Activated B cell treated with CpG ODN at 0.5 μM for 24 hours (primary cell): Measurements from ENCODE around the gene SNRK. TPM values are rescaled to one million over a fixed set of nuclear protein-coding genes. Genes with fewer than 3 reads are reported as not detected.

Experiments used
- ATAC-seq: fragments of 200-7000 bp; cut with Tn5 transposase; one replicate; pipeline ENCODE4 v1.10.0; 2021; ENCODE audit warnings: low read depth, mild to moderate bottlenecking, moderate library complexity
- CTCF ChIA-PET: fragments of 350-600 bp; sonication (Branson Sonifier 250); formaldehyde crosslinking; loops from one replicate; lab custom pipeline; 2021; ENCODE audit warnings: antibody characterized with exemption; lab: Charles Lee
- POLR2A ChIA-PET: fragments of 350-600 bp; sonication (Branson Sonifier 250); formaldehyde crosslinking; loops from one replicate; lab custom pipeline; 2021; ENCODE audit warnings: antibody characterized with exemption; lab: Charles Lee
- DNase-seq: peaks from one replicate; pipeline ENCODE4 v3.0.0; 2022
- H3K27ac Mint-ChIP-seq: one replicate; pipeline ENCODE4 v1.8.0; 2020; ENCODE audit warnings: mixed read lengths
- H3K27me3 Mint-ChIP-seq: one replicate; pipeline ENCODE4 v1.8.0; 2021; ENCODE audit warnings: mixed read lengths
- H3K36me3 Mint-ChIP-seq: one replicate; pipeline ENCODE4 v1.8.0; 2021; ENCODE audit warnings: low read depth, mixed read lengths
- H3K4me1 Mint-ChIP-seq: one replicate; pipeline ENCODE4 v1.8.0; 2021; ENCODE audit warnings: mixed read lengths
- H3K4me3 Mint-ChIP-seq: one replicate; pipeline ENCODE4 v1.8.0; 2020; ENCODE audit warnings: mild to moderate bottlenecking, mixed read lengths
- H3K9me3 Mint-ChIP-seq: one replicate; pipeline ENCODE4 v1.8.0; 2020; ENCODE audit warnings: mixed read lengths
- intact Hi-C: fragments of 100-400 bp; cut with micrococcal nuclease; formaldehyde crosslinking; loops from one replicate; pipeline ENCODE4 v1.15.1; 2024
- total RNA-seq: library from RNA; stranded (reverse); gene quantifications from 2 replicates; pipeline ENCODE4 v1.2.3, GENCODE V29; 2022
- TF ChIP-seq, protein P1 (sequence below): fragments of 200-600 bp; IDR thresholded peaks from one replicate; pipeline ENCODE4 v1.8.0; 2022; ENCODE audit warnings: antibody characterized with exemption, mild to moderate bottlenecking

The SNRK gene
- total RNA-seq, 1 donor from 2014 or later: 31.1 TPM

DNA sequence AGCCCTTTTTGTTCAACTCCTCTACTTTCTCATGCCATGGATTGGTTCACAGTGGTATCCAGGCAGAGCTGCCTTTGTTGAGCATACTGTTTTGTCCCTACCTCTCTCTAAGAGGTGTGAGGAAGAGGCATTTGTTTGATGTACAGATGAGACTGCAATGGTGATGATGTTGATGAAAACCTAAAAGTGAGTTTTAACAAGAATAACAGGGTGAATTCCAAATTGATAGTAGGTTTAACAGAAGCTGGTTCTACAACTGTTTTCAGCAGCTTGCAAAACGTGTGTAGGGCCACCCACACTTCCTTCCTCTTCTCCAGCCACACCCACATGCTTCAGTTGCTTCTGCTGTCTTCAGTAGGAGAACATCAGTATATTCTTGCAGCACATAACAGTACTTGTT is 10.2 kb downstream of the SNRK start:
- peak overlapping the region; percentile 60 for H3K4me3 Mint-ChIP-seq

DNA sequence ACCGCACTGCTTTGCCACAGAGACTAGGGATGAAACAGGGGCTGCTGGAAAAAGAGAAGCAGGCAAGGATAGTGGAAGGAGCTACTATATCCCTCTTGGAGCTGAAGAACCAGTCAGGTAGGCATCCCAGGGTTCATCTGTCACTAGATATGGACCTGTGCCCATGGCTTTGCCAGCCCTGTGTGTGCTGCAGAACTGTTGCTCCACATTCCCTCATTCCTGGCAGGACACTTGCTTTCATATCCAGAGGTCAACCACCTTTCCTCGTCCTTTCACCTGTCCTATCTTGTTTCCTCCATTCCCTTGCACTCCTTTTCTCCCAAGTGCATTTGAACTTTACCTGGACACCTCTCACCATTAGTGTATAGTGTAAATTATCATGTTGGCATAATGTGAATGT is 12.0 kb downstream of the SNRK start:
- Mint-ChIP-seq H3K36me3 (peaks cover 17% of the 10 kb centered on the region), H3K4me1 (peaks cover 64% of the 10 kb centered on the region), H3K27ac (peak overlapping the region; percentile 74), H3K9me3 (no peaks in the 10 kb centered on the region), H3K27me3 (no peaks in the 10 kb centered on the region), H3K4me3 (no peak overlapping the region)
- no peak for DNase-seq
- intact Hi-C loops: no loop called here
- no peak for ATAC-seq
- TF ChIP-seq, protein P1, sequence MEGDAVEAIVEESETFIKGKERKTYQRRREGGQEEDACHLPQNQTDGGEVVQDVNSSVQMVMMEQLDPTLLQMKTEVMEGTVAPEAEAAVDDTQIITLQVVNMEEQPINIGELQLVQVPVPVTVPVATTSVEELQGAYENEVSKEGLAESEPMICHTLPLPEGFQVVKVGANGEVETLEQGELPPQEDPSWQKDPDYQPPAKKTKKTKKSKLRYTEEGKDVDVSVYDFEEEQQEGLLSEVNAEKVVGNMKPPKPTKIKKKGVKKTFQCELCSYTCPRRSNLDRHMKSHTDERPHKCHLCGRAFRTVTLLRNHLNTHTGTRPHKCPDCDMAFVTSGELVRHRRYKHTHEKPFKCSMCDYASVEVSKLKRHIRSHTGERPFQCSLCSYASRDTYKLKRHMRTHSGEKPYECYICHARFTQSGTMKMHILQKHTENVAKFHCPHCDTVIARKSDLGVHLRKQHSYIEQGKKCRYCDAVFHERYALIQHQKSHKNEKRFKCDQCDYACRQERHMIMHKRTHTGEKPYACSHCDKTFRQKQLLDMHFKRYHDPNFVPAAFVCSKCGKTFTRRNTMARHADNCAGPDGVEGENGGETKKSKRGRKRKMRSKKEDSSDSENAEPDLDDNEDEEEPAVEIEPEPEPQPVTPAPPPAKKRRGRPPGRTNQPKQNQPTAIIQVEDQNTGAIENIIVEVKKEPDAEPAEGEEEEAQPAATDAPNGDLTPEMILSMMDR: no peak
- ChIA-PET CTCF (no interaction called here), POLR2A (interaction anchor here (3.7 kb wide), 1 partner anchor 12 kb away, joined by 22 read pairs; the partner anchor contains the start of gene SNRK)

More for the DNA sequence above, 10.2 kb downstream of the SNRK start:
- Mint-ChIP-seq H3K9me3 (no peaks in the 10 kb centered on the region), H3K27ac (peak overlapping the region; percentile 79), H3K36me3 (peaks cover 9% of the 10 kb centered on the region), H3K27me3 (no peaks in the 10 kb centered on the region), H3K4me1 (peaks cover 74% of the 10 kb centered on the region)
- ChIA-PET POLR2A (interaction anchor here (0.6 to 3.7 kb wide), 3 partner anchors 10 to 706 kb away, joined by 4 to 22 read pairs (median 5); partner anchors contain the start of genes SNRK and SS18L2), CTCF (interaction anchor here (0.6 to 1.5 kb wide), 2 partner anchors 10 to 80 kb away, joined by 3 to 5 read pairs; partner anchors contain the start of gene SNRK)
- intact Hi-C loops: loop anchor here (1.0 to 2.0 kb wide), 2 partner anchors 8 to 14 kb away; no protein-coding TSS in a partner anchor
- peak; percentile 98 for ATAC-seq
- TF ChIP-seq, protein P1: no peak
- no peak for DNase-seq

- Mint-ChIP-seq H3K4me1 (peaks cover 66% of the 10 kb centered on the region), H3K27ac (peak overlapping the region; percentile 51), H3K4me3 (no peak overlapping the region), H3K27me3 (no peaks in the 10 kb centered on the region), H3K36me3 (peaks cover 21% of the 10 kb centered on the region), H3K9me3 (no peaks in the 10 kb centered on the region)
- POLR2A ChIA-PET: interaction anchor here (3.7 kb wide), 1 partner anchor 12 kb away, joined by 22 read pairs; the partner anchor contains the start of gene SNRK
- DNase-seq (no peak), ATAC-seq (no peak)
- TF ChIP-seq, protein P1: no peak
- CTCF ChIA-PET: no interaction called here
- intact Hi-C loops: no loop called here
Measured at GRCh38 chr3:43298761-43299160, 12.4 kb downstream of the SNRK start.

- ATAC-seq (no peak), DNase-seq (no peak)
- H3K4me3 Mint-ChIP-seq: no peak overlapping the region
- H3K4me1 Mint-ChIP-seq: peaks cover 47% of the 10 kb centered on the region
- ChIA-PET CTCF (no interaction called here), POLR2A (no interaction called here)
- peak overlapping the region; percentile 11 for H3K27ac Mint-ChIP-seq
- TF ChIP-seq, protein P1: no peak
- peaks cover 40% of the 10 kb centered on the region for H3K36me3 Mint-ChIP-seq
- no peaks in the 10 kb centered on the region for H3K9me3 Mint-ChIP-seq
- intact Hi-C loops: no loop called here
- H3K27me3 Mint-ChIP-seq: no peaks in the 10 kb centered on the region
Measured at GRCh38 chr3:43302116-43302880, 16.0 kb downstream of the SNRK start.

GRCh38 chr3:43304126-43304525 is 17.8 kb downstream of the SNRK start:
- ChIA-PET POLR2A (interaction anchor here (1.1 kb wide), 1 partner anchor 10 kb away, joined by 5 read pairs; no protein-coding TSS in a partner anchor), CTCF (no interaction called here)
- intact Hi-C loops: no loop called here
- Mint-ChIP-seq H3K27me3 (no peaks in the 10 kb centered on the region), H3K27ac (no peak overlapping the region), H3K4me1 (peaks cover 50% of the 10 kb centered on the region), H3K9me3 (no peaks in the 10 kb centered on the region), H3K36me3 (peaks cover 59% of the 10 kb centered on the region), H3K4me3 (no peak overlapping the region)
- TF ChIP-seq, protein P1: no peak
- DNase-seq (no peak), ATAC-seq (no peak)
